ENCODE measurements around the gene METTL25.
"Not testable (repeated sequence)": the region's sequence is repeated elsewhere in the genome, so short reads cannot be mapped to it uniquely, and the experiment has no call there.

Gene METTL25

GRCh38 chr12:82329508-82329907 lies 28.8 kb upstream of the METTL25 start:
- no peak for DNase-seq (ENCODE audit: low read depth)
- no peak for TF ChIP-seq CTCF (conservative IDR thresholded peaks at IDR 0.05; ENCODE audit: low read depth, low read length)

GRCh38 chr12:82350161-82350560 lies 8.2 kb upstream of the METTL25 start:
- no peak overlapping the region for H3K4me3 ChIP-seq (ENCODE audit: low read length)
- no peak for DNase-seq (ENCODE audit: low read depth)
- no peak for TF ChIP-seq CTCF (conservative IDR thresholded peaks at IDR 0.05; ENCODE audit: low read depth, low read length)

More at GRCh38 chr12:82329508-82329907, 28.8 kb upstream of the METTL25 start:
- no peak overlapping the region for H3K4me3 ChIP-seq (ENCODE audit: low read length)

GRCh38 chr12:82351390-82351789 lies 6.9 kb upstream of the METTL25 start:
- H3K4me3 ChIP-seq (ENCODE audit: low read length): no peak overlapping the region
- no peak for TF ChIP-seq CTCF (conservative IDR thresholded peaks at IDR 0.05; ENCODE audit: low read depth, low read length)
- no peak for DNase-seq (ENCODE audit: low read depth)

GRCh38 chr12:82357340-82357739 lies 989 bp upstream of the METTL25 start:
- DNase-seq (ENCODE audit: low read depth): no peak
- no peak for TF ChIP-seq CTCF (conservative IDR thresholded peaks at IDR 0.05; ENCODE audit: low read depth, low read length)
- peak overlapping the region; percentile 97 for H3K4me3 ChIP-seq (ENCODE audit: low read length)

GRCh38 chr12:82357845-82358199 lies 507 bp upstream of the METTL25 start:
- H3K4me3 ChIP-seq (ENCODE audit: low read length): peak overlapping the region; percentile 97
- TF ChIP-seq CTCF (conservative IDR thresholded peaks at IDR 0.05; ENCODE audit: low read depth, low read length): no peak
- DNase-seq (ENCODE audit: low read depth): no peak

- no peak for DNase-seq (ENCODE audit: low read depth)
- no peak for TF ChIP-seq CTCF (conservative IDR thresholded peaks at IDR 0.05; ENCODE audit: low read depth, low read length)
- H3K4me3 ChIP-seq (ENCODE audit: low read length): peak overlapping the region; percentile 97
Measured at GRCh38 chr12:82359115-82359478, 768 bp downstream of the METTL25 start.

GRCh38 chr12:82360834-82361233 lies 2.5 kb downstream of the METTL25 start:
- DNase-seq (ENCODE audit: low read depth); H3K4me3 ChIP-seq (ENCODE audit: low read length): not testable (repeated sequence)

- DNase-seq (ENCODE audit: low read depth): no peak
- H3K4me3 ChIP-seq (ENCODE audit: low read length): no peak overlapping the region
- TF ChIP-seq CTCF (conservative IDR thresholded peaks at IDR 0.05; ENCODE audit: low read depth, low read length): no peak
Measured at GRCh38 chr12:82361461-82361915, 3.2 kb downstream of the METTL25 start.

All from retinal pigment epithelial cell (primary cell).